ENCODE measurements around the gene MLLT3. TPM values are rescaled to one million over a fixed set of nuclear protein-coding genes. Genes with fewer than 3 reads are reported as not detected.

The MLLT3 gene
- total and polyA plus RNA-seq, 2 of the 13 experiments (the other 11 are each of a cell fraction or from before 2014, with no cell fraction given) = 12.3 to 12.6 TPM

- TF ChIP-seq MAX (IDR thresholded peaks at IDR 0.05) = no peak
- TF ChIP-seq ZFYVE20 (CRISPR knock-in tag; IDR thresholded peaks at IDR 0.05; ENCODE audit: borderline replicate concordance, low read depth) = no peak
- no peak for TF ChIP-seq CEBPG (CRISPR knock-in tag; IDR thresholded peaks at IDR 0.05)
These were observed 257.3 kb downstream of the MLLT3 start (continued) for GRCh38 chr9:20364959-20365358.

- no peaks in the 10 kb centered on the region for H3K27me3 ChIP-seq (ENCODE audit: control insufficient read depth in 1 of 2, insufficient read depth in 2 of 2, low read length in 2 of 2)
- intact Hi-C loops (cut with micrococcal nuclease; ENCODE audit: unreplicated experiment) (no loop called here), in situ Hi-C loops (cut with HindIII; ENCODE audit: extremely low pct_ligation_motif_present, low pct_unique_long_range_greater_than_20kb) (loop anchor here (25.0 kb wide), 1 partner anchor 749 kb away; no protein-coding TSS in a partner anchor)
- H3K4me3 ChIP-seq (replicated peaks in 1 of 3; ENCODE audit: insufficient read depth in 1 of 3, low read depth in 2 of 3, low read length in 3 of 3) = no peak overlapping the region
- CTCF ChIA-PET (ENCODE audit: low intra/inter-chr PET ratio, low total read pairs) = no interaction called here
- no peak overlapping the region for H3K9ac ChIP-seq (ENCODE audit: insufficient read depth, low read depth, low read length)
- H3K4me1 ChIP-seq (ENCODE audit: insufficient read depth, low read length) = no peaks in the 10 kb centered on the region
- H2AFZ ChIP-seq (ENCODE audit: low read length) = no peak overlapping the region
- no peaks in the 10 kb centered on the region for H3K79me2 ChIP-seq (ENCODE audit: insufficient read depth, low read length)
- no peak for DNase-seq (ENCODE audit: low spot score)
- H3K27ac ChIP-seq (ENCODE audit: extremely low read length, insufficient read depth, low read length) = no peak overlapping the region
- H3K9me3 ChIP-seq (ENCODE audit: low read length) = no peaks in the 10 kb centered on the region
- ATAC-seq = no peak
- 66% methylated on average over 4 of the region's 4 CpGs for WGBS (ENCODE audit: low lambda C conversion rate)
- H3K36me3 ChIP-seq (replicated peaks in 1 of 2; ENCODE audit: control insufficient read depth in 1 of 2, insufficient read depth in 2 of 2, low read length in 2 of 2) = no peaks in the 10 kb centered on the region; a peak in 1 of 5 replicates
- FAIRE-seq = no peak
- H4K20me1 ChIP-seq (ENCODE audit: insufficient read depth, low read length) = no peaks in the 10 kb centered on the region
- no peak overlapping the region for H3K4me2 ChIP-seq (ENCODE audit: low read depth, low read length)
- POLR2A ChIA-PET = no interaction called here
- BruUV-seq (replicated peaks) = no TSS peak
- TF ChIP-seq HOMEZ (CRISPR knock-in tag; IDR thresholded peaks at IDR 0.05; ENCODE audit: low read depth) = no peak
These were observed 259.1 kb downstream of the MLLT3 start for GRCh38 chr9:20363233-20363632.

All from HepG2 (cell line).